UCSD-AML1 (cell line): ENCODE data around the gene PTPN3.
"Not testable (repeated sequence)": the region's sequence is repeated elsewhere in the genome, so short reads cannot be mapped to it uniquely, and the experiment has no call there.

ENCODE experiments used
- DNase-seq: peaks from one replicate; lab custom pipeline; 2025; ENCODE audit not compliant: unreplicated experiment; lab: John Stamatoyannopoulos, UW

The PTPN3 gene

DNA sequence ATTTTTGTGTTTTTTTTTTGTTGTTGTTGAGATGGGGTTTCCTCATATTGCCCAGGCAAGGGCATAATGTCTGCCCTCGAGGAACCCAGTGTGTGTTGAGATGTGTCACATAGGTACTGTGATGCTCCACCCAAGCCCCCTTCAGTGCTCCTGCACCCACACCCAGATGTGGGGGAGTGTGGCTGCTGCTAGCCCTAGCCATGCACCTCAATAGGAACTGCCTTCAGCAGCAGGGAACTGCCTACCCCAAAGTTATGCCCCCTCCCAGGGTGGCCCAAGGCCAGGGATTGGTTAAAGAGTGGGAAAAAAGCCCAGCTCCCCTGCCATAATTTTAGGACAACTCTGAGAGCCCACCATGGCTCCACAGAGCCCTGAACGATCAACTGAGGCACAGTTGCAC lies 143.9 kb downstream of the PTPN3 start:
- DNase-seq, result no peak

DNA sequence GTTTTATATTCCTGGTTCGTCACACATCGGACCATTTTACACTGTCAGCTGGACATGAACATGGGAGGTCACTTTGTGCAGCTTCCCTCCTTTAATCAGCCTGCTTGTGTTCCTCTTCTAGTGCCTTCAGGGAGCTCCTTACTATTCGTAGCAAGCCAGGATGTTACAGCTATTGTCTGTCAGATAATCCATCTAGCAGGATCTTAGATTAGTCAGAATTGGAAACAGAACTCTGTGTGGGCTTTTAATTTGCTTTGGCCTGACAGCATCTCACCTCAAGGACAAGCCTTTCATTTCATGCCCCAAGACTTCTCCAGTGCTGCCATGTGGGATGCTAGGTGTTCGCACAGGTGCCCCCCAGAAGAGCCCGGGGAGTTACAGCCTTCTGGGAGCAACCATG lies 147.1 kb downstream of the PTPN3 start:
- no peak for DNase-seq

DNA sequence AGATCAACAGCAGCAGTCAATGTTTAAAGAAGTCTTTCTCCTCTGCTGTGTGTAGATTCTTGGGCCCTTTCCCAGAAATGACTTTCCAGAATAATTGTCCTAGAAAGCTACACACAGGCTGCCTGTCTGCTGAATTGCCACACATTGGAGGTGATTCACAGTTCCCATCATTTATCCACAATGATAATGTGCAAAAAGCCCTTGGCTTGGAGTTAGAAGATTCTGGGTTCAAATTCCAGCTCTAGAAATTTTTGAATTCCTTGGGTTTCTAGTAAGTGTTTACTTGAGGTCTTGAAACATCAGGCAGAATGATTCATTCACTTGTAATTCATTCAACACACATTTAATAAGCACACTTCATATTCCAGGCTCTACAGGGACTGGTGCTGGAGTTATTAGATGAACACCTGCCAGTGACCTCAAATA lies 148.7 kb downstream of the PTPN3 start:
- DNase-seq, result no peak

DNA sequence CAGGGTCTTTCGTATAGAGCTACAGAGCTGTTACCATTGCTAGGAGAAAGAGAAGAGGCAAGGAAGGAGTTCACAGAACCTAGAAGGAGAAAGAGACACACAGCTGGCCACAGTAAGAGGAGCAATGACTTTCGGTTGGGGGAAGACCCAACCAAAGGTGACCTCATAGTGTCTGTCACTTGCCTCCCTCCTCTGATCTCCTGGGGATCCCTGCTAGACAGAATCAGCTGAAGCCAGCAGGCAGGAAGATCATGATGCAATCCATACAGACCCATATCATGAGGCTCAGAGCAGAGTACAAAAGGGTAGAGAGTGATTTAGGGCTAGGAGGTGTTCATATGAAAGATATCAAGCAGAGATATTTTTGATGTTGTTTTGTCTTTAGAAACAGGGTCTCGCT lies 151.2 kb downstream of the PTPN3 start:
- DNase-seq, result no peak

DNA sequence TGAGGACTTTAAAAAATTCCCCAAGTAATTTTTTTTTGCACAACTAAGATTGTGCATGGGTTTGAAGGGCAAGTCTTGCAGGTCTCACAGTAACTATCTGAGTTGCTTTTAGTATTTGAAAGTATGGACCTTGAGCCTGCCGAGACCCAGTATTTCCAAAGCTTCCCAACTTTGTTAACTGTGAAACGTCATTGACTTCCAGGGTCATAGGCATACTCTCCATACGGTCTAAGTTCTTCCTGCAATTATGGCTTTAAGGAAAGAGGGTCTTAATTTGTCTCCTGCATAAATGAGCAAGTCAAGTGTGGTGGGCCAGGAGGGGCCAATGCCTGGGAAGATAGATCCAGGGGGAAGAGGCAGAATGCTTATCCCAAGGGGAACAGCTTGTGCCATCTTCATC lies 153.2 kb downstream of the PTPN3 start:
- DNase-seq, result no peak

DNA sequence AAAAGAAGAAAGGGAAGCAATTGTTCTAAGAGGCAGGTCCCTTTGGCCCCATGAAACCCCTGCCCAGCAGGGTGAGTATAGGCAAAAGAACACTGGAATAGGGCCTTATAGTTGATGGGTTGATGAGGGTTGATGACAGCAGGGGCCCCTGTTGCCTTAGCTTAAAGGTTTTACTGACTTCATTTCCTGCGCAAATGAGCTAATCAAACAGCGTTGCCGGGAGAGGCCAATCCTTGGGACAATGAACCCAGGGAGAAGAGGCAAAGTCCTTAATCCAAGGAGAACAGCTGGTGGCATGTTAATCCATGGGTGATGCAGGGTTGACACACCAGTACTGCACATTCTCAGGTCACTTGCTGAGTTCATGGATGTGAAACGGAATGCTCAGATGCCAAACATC lies 155.2 kb downstream of the PTPN3 start:
- DNase-seq, result no peak

DNA sequence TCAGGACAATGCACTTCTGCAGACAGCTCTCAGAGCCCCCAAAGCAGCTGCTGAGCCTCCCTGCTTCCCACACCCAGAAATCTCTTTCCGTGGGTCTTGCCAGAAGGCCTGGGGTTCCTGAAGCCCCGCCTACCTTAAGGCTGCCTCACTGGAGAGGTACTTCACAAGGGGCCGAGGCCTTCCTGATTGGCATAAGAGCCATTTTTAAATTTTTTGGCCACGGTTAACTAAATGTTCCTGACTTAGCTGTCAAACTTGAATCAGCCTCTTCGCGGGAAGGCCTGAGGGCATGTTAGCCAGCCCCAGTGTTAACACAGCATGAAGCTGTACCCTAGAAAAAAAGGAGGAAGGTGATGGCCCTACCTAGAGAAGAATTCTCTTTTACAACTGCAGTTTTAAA lies 156.5 kb downstream of the PTPN3 start:
- DNase-seq, result no peak

DNA sequence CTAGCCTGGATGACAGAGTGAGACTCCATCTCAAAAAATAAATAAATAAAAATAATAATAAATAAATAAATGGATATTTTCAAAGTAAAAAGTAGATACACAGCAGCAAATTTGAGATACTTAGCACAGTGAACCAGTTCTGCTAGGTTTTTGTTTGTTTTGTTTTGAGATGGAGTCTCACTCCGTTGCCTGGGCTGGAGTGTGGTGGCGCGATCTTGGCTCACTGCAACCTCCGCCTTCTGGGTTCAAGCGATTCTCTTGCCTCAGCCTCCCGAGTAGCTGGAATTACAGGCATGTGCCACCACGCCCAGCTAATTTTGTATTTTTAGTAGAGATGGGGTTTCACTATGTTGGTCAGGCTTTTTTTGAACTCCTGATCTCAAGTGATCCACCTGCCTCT lies 157.1 kb downstream of the PTPN3 start:
- DNase-seq, result not testable (repeated sequence)

DNA sequence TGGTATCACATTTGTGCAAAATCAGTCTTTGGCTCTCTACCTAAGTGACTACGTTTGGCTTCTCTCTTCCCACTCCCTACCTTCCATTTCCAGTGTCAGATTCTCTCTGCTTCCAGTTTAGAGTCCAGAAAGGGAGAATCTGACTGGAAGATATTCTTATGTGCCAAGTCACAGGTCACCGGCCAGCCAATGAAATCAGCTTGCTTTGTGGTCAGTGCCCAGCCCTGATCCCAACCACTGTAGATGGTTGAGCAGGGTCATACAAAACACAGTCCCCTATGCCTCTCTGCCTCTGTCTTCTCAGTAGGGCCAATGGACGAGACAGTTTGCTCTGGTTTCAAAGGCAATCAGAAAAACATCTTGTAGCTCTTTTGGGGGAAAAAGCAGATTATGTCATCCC lies 161.7 kb downstream of the PTPN3 start:
- no peak for DNase-seq

DNA sequence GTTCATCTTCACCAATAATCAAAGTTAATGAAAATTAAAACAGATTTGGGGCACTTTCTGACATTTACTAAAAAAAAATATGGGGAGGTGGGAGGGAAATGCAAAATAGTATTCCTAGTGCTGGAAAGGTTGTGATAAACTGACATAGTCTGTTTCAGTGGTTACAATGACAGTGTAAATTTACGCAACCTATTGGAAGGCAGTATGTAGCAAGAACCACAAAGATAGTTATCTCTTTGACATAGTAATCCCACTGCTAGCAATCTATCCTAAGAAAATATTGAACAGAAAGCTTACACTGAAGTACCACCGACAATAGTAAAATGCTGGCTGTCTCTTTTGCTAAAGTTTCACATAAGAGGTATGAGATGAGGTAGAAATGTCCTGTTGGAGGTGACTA lies 162.2 kb downstream of the PTPN3 start:
- DNase-seq, result no peak

DNA sequence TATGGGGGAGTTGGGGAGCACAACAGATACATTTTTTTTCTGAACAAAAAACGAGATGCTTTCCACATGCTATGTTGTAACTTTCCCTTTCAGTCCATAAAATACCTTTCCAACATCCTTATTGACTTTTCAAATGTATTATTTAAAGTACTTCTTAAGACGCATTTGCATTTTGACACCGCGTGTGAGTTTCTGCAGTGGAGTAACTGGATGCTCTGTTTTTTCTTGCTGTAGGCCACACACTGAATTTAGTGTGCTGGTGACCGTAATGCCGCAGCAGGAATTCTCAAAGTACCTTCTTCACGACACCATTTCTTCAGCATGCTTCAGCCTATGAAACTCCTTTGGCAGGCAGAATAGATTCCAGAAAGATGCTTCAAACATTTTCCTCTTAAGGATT lies 163.0 kb downstream of the PTPN3 start:
- DNase-seq, result no peak

DNA sequence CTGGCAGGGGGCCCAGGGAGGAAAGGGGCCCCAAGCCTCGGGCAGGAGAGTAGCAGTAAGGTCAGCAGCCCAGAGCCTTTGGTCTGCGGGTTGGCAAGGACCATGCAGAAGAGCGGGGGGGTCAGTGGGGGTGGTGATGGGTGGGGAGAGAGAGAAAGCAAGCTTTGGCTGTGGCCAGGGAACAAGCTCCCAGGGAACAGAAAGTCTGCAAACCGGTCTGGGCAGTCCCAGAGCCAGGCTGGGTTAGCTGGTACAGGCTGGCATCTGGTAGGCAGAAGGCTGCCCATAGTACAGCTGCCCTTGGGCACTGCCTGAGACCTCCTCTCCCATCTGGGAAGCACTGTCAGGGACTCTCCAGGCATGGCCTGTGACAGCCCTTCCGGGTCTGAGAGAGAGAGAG lies 166.8 kb downstream of the PTPN3 start:
- no peak for DNase-seq

DNA sequence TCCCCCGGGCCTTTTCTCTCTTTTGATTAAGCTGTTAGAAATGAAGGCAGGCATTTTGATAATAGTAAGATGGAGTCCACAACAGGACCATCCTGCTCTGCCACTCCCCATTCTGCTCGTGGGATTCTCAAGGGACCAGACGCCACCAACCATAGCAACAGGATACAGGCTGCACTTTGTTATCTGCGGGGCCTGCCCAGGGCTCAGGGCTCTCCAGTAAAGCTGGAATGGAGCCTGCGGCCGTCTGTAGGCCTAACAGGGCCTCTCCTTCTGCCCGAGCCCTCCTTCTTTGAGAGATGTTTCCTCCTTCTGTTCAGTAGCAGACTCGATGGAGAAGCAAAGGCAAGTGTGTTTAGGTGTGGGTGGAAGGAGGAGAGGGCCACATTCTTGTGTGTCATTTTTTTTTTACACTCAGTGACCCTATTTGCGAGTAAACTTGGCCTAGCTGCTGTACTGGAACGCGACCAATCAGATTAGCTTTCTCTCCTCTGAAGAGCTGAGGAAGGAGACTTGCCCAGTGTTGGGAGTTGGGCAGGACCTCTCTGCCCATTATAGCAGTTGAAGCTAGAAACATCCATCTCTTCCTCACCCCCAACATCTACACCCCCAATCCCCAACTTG lies 168.4 kb downstream of the PTPN3 start:
- no peak for DNase-seq

DNA sequence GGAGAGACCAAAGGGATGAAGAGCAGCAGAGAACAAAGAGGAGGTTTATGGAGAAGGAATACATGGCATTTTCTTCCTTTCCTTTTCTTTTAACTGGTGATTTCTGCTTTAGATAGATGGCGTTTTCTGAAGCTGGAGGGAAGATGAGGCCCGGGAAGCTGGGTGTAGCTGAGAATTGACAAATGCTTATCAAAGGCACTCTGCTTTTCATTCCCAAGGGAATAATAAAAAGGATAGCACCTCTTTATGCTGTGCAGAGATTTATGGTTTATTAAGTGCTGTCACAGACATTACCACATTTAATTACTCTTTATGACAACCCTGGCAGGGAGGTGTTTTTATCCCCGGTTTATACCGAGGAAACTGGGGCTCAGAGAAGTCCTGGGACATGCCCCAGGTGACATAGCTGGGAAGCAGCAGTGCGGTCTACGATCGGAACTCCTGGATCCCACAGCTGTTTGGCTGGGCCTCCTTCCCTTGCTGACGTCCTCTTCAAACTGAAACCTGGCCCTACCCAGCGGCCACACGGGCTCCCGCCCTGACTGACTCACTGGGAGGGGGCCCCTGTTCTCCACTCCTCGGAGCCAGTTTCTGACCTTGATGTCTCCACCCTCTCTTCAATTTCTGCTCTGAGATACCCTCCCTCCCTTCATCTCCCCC lies 169.0 kb downstream of the PTPN3 start:
- DNase-seq, result no peak
